ENCODE data around the gene CTNNAL1.

Gene CTNNAL1

GRCh38 chr9:108919517-108919916 lies 93.8 kb downstream of the CTNNAL1 start:
- H3K4me3 ChIP-seq (ENCODE audit: low read depth, low read length) = no peak overlapping the region
- TF ChIP-seq CTCF (IDR thresholded peaks at IDR 0.05; ENCODE audit: borderline replicate concordance, insufficient read depth, low read depth, low read length) = no peak

GRCh38 chr9:108913391-108913790 lies 99.9 kb downstream of the CTNNAL1 start:
- TF ChIP-seq CTCF (IDR thresholded peaks at IDR 0.05; ENCODE audit: borderline replicate concordance, insufficient read depth, low read depth, low read length) = no peak
- H3K4me3 ChIP-seq (ENCODE audit: low read depth, low read length) = no peak overlapping the region

GRCh38 chr9:108911820-108912219 lies 101.5 kb downstream of the CTNNAL1 start:
- no peak overlapping the region for H3K4me3 ChIP-seq (ENCODE audit: low read depth, low read length)
- no peak for TF ChIP-seq CTCF (IDR thresholded peaks at IDR 0.05; ENCODE audit: borderline replicate concordance, insufficient read depth, low read depth, low read length)

- no peak for TF ChIP-seq CTCF (IDR thresholded peaks at IDR 0.05; ENCODE audit: borderline replicate concordance, insufficient read depth, low read depth, low read length)
- H3K4me3 ChIP-seq (ENCODE audit: low read depth, low read length) = no peak overlapping the region
Observed at GRCh38 chr9:108910914-108911313, 102.4 kb downstream of the CTNNAL1 start.

- TF ChIP-seq CTCF (IDR thresholded peaks at IDR 0.05; ENCODE audit: borderline replicate concordance, insufficient read depth, low read depth, low read length) = no peak
- H3K4me3 ChIP-seq (ENCODE audit: low read depth, low read length) = no peak overlapping the region
Observed at GRCh38 chr9:108910402-108910801, 102.9 kb downstream of the CTNNAL1 start.

GRCh38 chr9:108905494-108905893 lies 107.8 kb downstream of the CTNNAL1 start:
- no peak for TF ChIP-seq CTCF (IDR thresholded peaks at IDR 0.05; ENCODE audit: borderline replicate concordance, insufficient read depth, low read depth, low read length)
- no peak overlapping the region for H3K4me3 ChIP-seq (ENCODE audit: low read depth, low read length)

GRCh38 chr9:108904161-108904560 lies 109.1 kb downstream of the CTNNAL1 start:
- no peak overlapping the region for H3K4me3 ChIP-seq (ENCODE audit: low read depth, low read length)
- TF ChIP-seq CTCF (IDR thresholded peaks at IDR 0.05; ENCODE audit: borderline replicate concordance, insufficient read depth, low read depth, low read length) = no peak

All from GM12875 (cell line).